ENCODE measurements around the gene HNRNPH3. TPM values are rescaled to one million over a fixed set of nuclear protein-coding genes. Genes with fewer than 3 reads are reported as not detected.
"Not testable (repeated sequence)": the region's sequence is repeated elsewhere in the genome, so short reads cannot be mapped to it uniquely, and the experiment has no call there.

HNRNPH3 gene
- total RNA-seq, 1 donor from 2014 or later = 97.2 TPM

- Mint-ChIP-seq H3K4me3 (ENCODE audit: unreplicated experiment) (no peak overlapping the region), H3K36me3 (ENCODE audit: unreplicated experiment) (no peaks in the 10 kb centered on the region), H3K27ac (ENCODE audit: unreplicated experiment) (no peak overlapping the region), H3K4me1 (ENCODE audit: unreplicated experiment) (peaks cover 10% of the 10 kb centered on the region), H3K9me3 (ENCODE audit: unreplicated experiment) (no peaks in the 10 kb centered on the region), H3K27me3 (ENCODE audit: unreplicated experiment) (no peaks in the 10 kb centered on the region)
- DNase-seq (ENCODE audit: extremely low spot score, unreplicated experiment) = no peak
- no peak for TF ChIP-seq CTCF (IDR thresholded peaks at IDR 0.05)
Observed at GRCh38 chr10:68303849-68304412, 27.9 kb upstream of the HNRNPH3 start.

GRCh38 chr10:68305854-68306253 lies 26.0 kb upstream of the HNRNPH3 start:
- no peak overlapping the region for H3K27ac Mint-ChIP-seq (ENCODE audit: unreplicated experiment)
- no peaks in the 10 kb centered on the region for H3K36me3 Mint-ChIP-seq (ENCODE audit: unreplicated experiment)
- H3K4me3 Mint-ChIP-seq (ENCODE audit: unreplicated experiment) = no peak overlapping the region
- peaks cover 10% of the 10 kb centered on the region for H3K4me1 Mint-ChIP-seq (ENCODE audit: unreplicated experiment)
- no peaks in the 10 kb centered on the region for H3K27me3 Mint-ChIP-seq (ENCODE audit: unreplicated experiment)
- DNase-seq (ENCODE audit: extremely low spot score, unreplicated experiment) = no peak
- no peak for TF ChIP-seq CTCF (IDR thresholded peaks at IDR 0.05)
- H3K9me3 Mint-ChIP-seq (ENCODE audit: unreplicated experiment) = no peaks in the 10 kb centered on the region

- TF ChIP-seq CTCF (IDR thresholded peaks at IDR 0.05) = no peak
- Mint-ChIP-seq H3K27me3 (ENCODE audit: unreplicated experiment) (no peaks in the 10 kb centered on the region), H3K9me3 (ENCODE audit: unreplicated experiment) (peaks cover under 1% of the 10 kb centered on the region), H3K27ac (ENCODE audit: unreplicated experiment) (no peak overlapping the region), H3K4me1 (ENCODE audit: unreplicated experiment) (peaks cover 4% of the 10 kb centered on the region), H3K36me3 (ENCODE audit: unreplicated experiment) (peaks cover 2% of the 10 kb centered on the region), H3K4me3 (ENCODE audit: unreplicated experiment) (no peak overlapping the region)
- no peak for DNase-seq (ENCODE audit: extremely low spot score, unreplicated experiment)
Observed at GRCh38 chr10:68310531-68310930, 21.3 kb upstream of the HNRNPH3 start.

- H3K27ac Mint-ChIP-seq (ENCODE audit: unreplicated experiment); H3K36me3 Mint-ChIP-seq (ENCODE audit: unreplicated experiment); H3K27me3 Mint-ChIP-seq (ENCODE audit: unreplicated experiment); H3K4me1 Mint-ChIP-seq (ENCODE audit: unreplicated experiment); H3K4me3 Mint-ChIP-seq (ENCODE audit: unreplicated experiment); DNase-seq (ENCODE audit: extremely low spot score, unreplicated experiment): not testable (repeated sequence)
- H3K9me3 Mint-ChIP-seq (ENCODE audit: unreplicated experiment) = peaks cover 13% of the 10 kb centered on the region
Observed at GRCh38 chr10:68314930-68315329, 16.9 kb upstream of the HNRNPH3 start.

GRCh38 chr10:68315582-68315981 lies 16.3 kb upstream of the HNRNPH3 start:
- Mint-ChIP-seq H3K4me1 (ENCODE audit: unreplicated experiment) (no peaks in the 10 kb centered on the region), H3K9me3 (ENCODE audit: unreplicated experiment) (peaks cover 13% of the 10 kb centered on the region), H3K36me3 (ENCODE audit: unreplicated experiment) (peaks cover 5% of the 10 kb centered on the region), H3K27ac (ENCODE audit: unreplicated experiment) (no peak overlapping the region), H3K27me3 (ENCODE audit: unreplicated experiment) (no peaks in the 10 kb centered on the region), H3K4me3 (ENCODE audit: unreplicated experiment) (no peak overlapping the region)
- DNase-seq (ENCODE audit: extremely low spot score, unreplicated experiment) = no peak
- no peak for TF ChIP-seq CTCF (IDR thresholded peaks at IDR 0.05)

All from osteocyte (in vitro differentiated cells).